Dermis blood vessel endothelial cell (primary cell): ENCODE measurements around the gene PTPRK. TPM values are rescaled to one million over a fixed set of nuclear protein-coding genes. Genes with fewer than 3 reads are reported as not detected.
A peak's percentile ranks its signal among the peaks of the same experiment; 100 is the strongest.

ENCODE experiments used
- DNase-seq: peaks from one replicate; pipeline ENCODE4 v3.0.0; 2010
- total RNA-seq: library from RNA; depleted of rRNA; stranded (reverse); fragments of >200 nt; gene quantifications from 2 replicates; pipeline ENCODE4 v1.2.3, GENCODE V29; 2014

Gene PTPRK
- total RNA-seq, 1 donor from 2014 or later, result 104 TPM

- DNase-seq, result no peak
Measured at GRCh38 chr6:128064540-128064895, 455.9 kb downstream of the PTPRK start.

- no peak for DNase-seq
Measured at GRCh38 chr6:128063850-128064539, 456.4 kb downstream of the PTPRK start.

- DNase-seq, result no peak
Measured at GRCh38 chr6:128062882-128063603, 457.4 kb downstream of the PTPRK start.

- DNase-seq, result no peak
Measured at GRCh38 chr6:128057946-128058345, 462.5 kb downstream of the PTPRK start.

GRCh38 chr6:128057541-128057940 lies 462.9 kb downstream of the PTPRK start:
- no peak for DNase-seq

GRCh38 chr6:128053109-128053508 lies 467.3 kb downstream of the PTPRK start:
- no peak for DNase-seq

- DNase-seq, result no peak
Measured at GRCh38 chr6:128047989-128048388, 472.4 kb downstream of the PTPRK start.

GRCh38 chr6:128046033-128046432 lies 474.4 kb downstream of the PTPRK start:
- no peak for DNase-seq

GRCh38 chr6:128039543-128039942 lies 480.9 kb downstream of the PTPRK start:
- DNase-seq, result no peak

- no peak for DNase-seq
Measured at GRCh38 chr6:128036808-128037570, 483.4 kb downstream of the PTPRK start.

- no peak for DNase-seq
Measured at GRCh38 chr6:128033156-128033555, 487.2 kb downstream of the PTPRK start.

- no peak for DNase-seq
Measured at GRCh38 chr6:128032042-128032441, 488.4 kb downstream of the PTPRK start.

GRCh38 chr6:128029826-128030225 lies 490.6 kb downstream of the PTPRK start:
- DNase-seq, result no peak

GRCh38 chr6:128028183-128028582 lies 492.2 kb downstream of the PTPRK start:
- DNase-seq, result no peak

GRCh38 chr6:128025478-128025877 lies 494.9 kb downstream of the PTPRK start:
- no peak for DNase-seq

- no peak for DNase-seq
Measured at GRCh38 chr6:128024969-128025368, 495.4 kb downstream of the PTPRK start.

- DNase-seq, result no peak
Measured at GRCh38 chr6:128024046-128024445, 496.4 kb downstream of the PTPRK start.

GRCh38 chr6:128018821-128019220 lies 501.6 kb downstream of the PTPRK start:
- no peak for DNase-seq

- DNase-seq, result no peak
Measured at GRCh38 chr6:128017288-128017687, 503.1 kb downstream of the PTPRK start.

- DNase-seq, result no peak
Measured at GRCh38 chr6:128007658-128008057, 512.7 kb downstream of the PTPRK start.

- DNase-seq, result peak; percentile 38
Measured at GRCh38 chr6:128005009-128005408, 515.4 kb downstream of the PTPRK start.

- peak; percentile 44 for DNase-seq
Measured at GRCh38 chr6:128000363-128000762, 520.0 kb downstream of the PTPRK start.

GRCh38 chr6:127998985-127999384 lies 521.4 kb downstream of the PTPRK start:
- no peak for DNase-seq
